ENCODE results near the gene STIP1. TPM values are rescaled to one million over a fixed set of nuclear protein-coding genes. Genes with fewer than 3 reads are reported as not detected.

Gene STIP1
- total RNA-seq, 1 experiment from 2014 or later: 338 TPM

GRCh38 chr11:64204464-64204989, 18.6 kb downstream of the STIP1 start:
- no peaks in the 10 kb centered on the region for H3K4me1 ChIP-seq (ENCODE audit: insufficient read depth, low read length)
- no peaks in the 10 kb centered on the region for H3K27me3 Mint-ChIP-seq (ENCODE audit: low read depth)
- no peaks in the 10 kb centered on the region; a peak in 1 of 5 replicates for H3K9me3 Mint-ChIP-seq
- H3K27ac Mint-ChIP-seq: peak overlapping the region; percentile 62 to 91 (median 88); a peak in 5 of 7 replicates
- peak overlapping the region in 1 of 2 experiments; percentile 16; a peak in 3 of 5 replicates for H3K4me3 Mint-ChIP-seq
- H2BK20ac ChIP-seq (ENCODE audit: low read depth, low read length, poor library complexity, severe bottlenecking): no peak overlapping the region
- H2BK120ac ChIP-seq (ENCODE audit: low read depth, low read length, poor library complexity, severe bottlenecking): no peak overlapping the region
- H3K4ac ChIP-seq (ENCODE audit: low read depth, low read length): no peak overlapping the region
- H3K79me1 ChIP-seq (ENCODE audit: insufficient read depth, low read depth, low read length, poor library complexity, severe bottlenecking): no peaks in the 10 kb centered on the region
- no peak overlapping the region for H4K8ac ChIP-seq (replicated peaks; ENCODE audit: insufficient read length, low read depth, low read length)
- peaks cover 13 to 14% of the 10 kb centered on the region in 2 experiments for H3K4me1 Mint-ChIP-seq
- H2BK5ac ChIP-seq (ENCODE audit: insufficient read length, low read length): no peak overlapping the region
- no peak overlapping the region for H3K18ac ChIP-seq (ENCODE audit: insufficient read length, low read depth, low read length)
- no peak overlapping the region for H4K91ac ChIP-seq (ENCODE audit: insufficient read length, low read depth, low read length)
- no peaks in the 10 kb centered on the region for H3K79me2 ChIP-seq (ENCODE audit: insufficient read depth, low read length)
- H3K23me2 ChIP-seq (ENCODE audit: insufficient read length, low read depth, low read length, poor library complexity, severe bottlenecking): no peaks in the 10 kb centered on the region
- no peak overlapping the region for H3K27ac ChIP-seq (ENCODE audit: insufficient read length, low read depth, low read length)
- no peak overlapping the region for H2AFZ ChIP-seq (ENCODE audit: low read length)
- DNase-seq: peak; percentile 84
- no peak overlapping the region for H3K56ac ChIP-seq (ENCODE audit: insufficient read length, low read depth, low read length)
- no peak overlapping the region for H3K23ac ChIP-seq (ENCODE audit: insufficient read length, low read depth, low read length)
- H4K5ac ChIP-seq (ENCODE audit: insufficient read length, low read depth, low read length): no peak overlapping the region
- no CpG with 5 or more reads among the region's 7 CpGs for WGBS (ENCODE audit: extremely low coverage, insufficient read length, low lambda C conversion rate)
- peaks cover 41 to 78% (median 69%) of the 10 kb centered on the region in 3 experiments; a peak in 6 of 7 replicates for H3K36me3 Mint-ChIP-seq (ENCODE audit: insufficient read depth in 1 of 3, low read depth in 3 of 3)
- H2BK15ac ChIP-seq (ENCODE audit: low read depth, low read length): no peak overlapping the region
- H3T11ph ChIP-seq (ENCODE audit: low read length): no peak overlapping the region
- no peak overlapping the region for H3K4me2 ChIP-seq (ENCODE audit: insufficient read depth, insufficient read length, low read length)
- H3K9ac ChIP-seq (ENCODE audit: extremely low read depth, insufficient read length, low read length): no peak overlapping the region
- H3K9me3 ChIP-seq (ENCODE audit: control insufficient read depth, low read depth, low read length): no peaks in the 10 kb centered on the region
- no peak overlapping the region for H2AK5ac ChIP-seq (ENCODE audit: insufficient read length, low read length)
- H4K20me1 ChIP-seq (ENCODE audit: control insufficient read depth, insufficient read depth, insufficient read length): no peaks in the 10 kb centered on the region
- peak; percentile 78 for TF ChIP-seq CTCF (conservative IDR thresholded peaks at IDR 0.05)
- no peak overlapping the region for H2BK12ac ChIP-seq (ENCODE audit: insufficient read length, low read depth, low read length)
- no peak overlapping the region for H3K14ac ChIP-seq (ENCODE audit: insufficient read depth, low read length)
- no peaks in the 10 kb centered on the region for H3K27me3 ChIP-seq (ENCODE audit: insufficient read depth, low read length)

All from H9 (cell line).